Esophagus squamous epithelium (tissue), 4 donors: ENCODE results near the gene SLC12A9.
"Not testable (repeated sequence)": the region's sequence is repeated elsewhere in the genome, so short reads cannot be mapped to it uniquely, and the experiment has no call there.

Source experiments
- CTCF ChIP-seq, 6 experiments: fragments of 450-650 bp in 4 of 6; fragments of 200-600 bp in 2 of 6; sonication (generic) in 2 of 6; IDR thresholded peaks; one replicate each; pipeline ENCODE4 v1.5.1; 2016 to 2019; ENCODE audit warnings: antibody characterized with exemption in 6 of 6, mild to moderate bottlenecking in 4 of 6, moderate library complexity in 4 of 6
- POLR2A ChIP-seq, 4 donors: fragments of 450-650 bp; IDR thresholded peaks; one replicate each; pipeline ENCODE4 v1.6.1; 2017; ENCODE audit warnings: antibody characterized with exemption in 4 of 4, mild to moderate bottlenecking in 4 of 4, moderate library complexity in 3 of 4

- not testable (repeated sequence) for TF ChIP-seq CTCF, POLR2A (IDR thresholded peaks at IDR 0.05)
These were observed 36.0 kb upstream of the SLC12A9 start for GRCh38 chr7:100816515-100816914.
